GM12892 (cell line): ENCODE data around the gene TMPRSS7.

Experiments used
- POLR2A ChIP-seq: IDR thresholded peaks from 2 replicates; pipeline ENCODE4 v1.6.1; 2011; ENCODE audit warnings: low read depth, low read length, control low read depth
- POLR2AphosphoS5 ChIP-seq: IDR thresholded peaks from 2 replicates; pipeline ENCODE4 v1.6.1; 2011; ENCODE audit warnings: low read depth, low read length, control low read depth

DNA sequence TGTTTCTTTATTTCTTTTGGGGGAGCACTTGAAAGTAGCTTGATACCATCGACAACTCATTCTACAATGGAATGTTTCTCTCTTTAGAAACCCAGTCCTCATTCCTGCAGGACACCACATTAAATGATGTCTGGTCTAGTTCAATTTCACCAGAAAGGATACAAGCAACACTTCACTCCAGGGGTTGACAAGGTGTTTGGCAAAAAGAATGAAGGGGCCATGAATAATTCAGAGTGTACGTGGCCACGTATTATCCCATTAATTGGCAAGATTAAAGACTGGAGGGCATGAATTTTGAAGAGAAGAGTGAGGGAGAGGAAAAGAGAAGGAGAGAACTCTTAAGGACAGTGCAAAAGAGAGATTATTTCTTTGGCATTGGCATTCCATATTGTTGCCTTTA lies 705 bp downstream of the TMPRSS7 start:
- TF ChIP-seq POLR2A, result no peak
- no peak for TF ChIP-seq POLR2AphosphoS5
